T follicular helper cell (primary cell): Measurements from ENCODE around the gene SCN5A.
"Not testable (repeated sequence)": the region's sequence is repeated elsewhere in the genome, so short reads cannot be mapped to it uniquely, and the experiment has no call there.

ENCODE experiments used
- DNase-seq: peaks from one replicate; pipeline ENCODE4 v3.0.0-alpha.2; 2020; ENCODE audit warnings: low read depth

Gene SCN5A

DNA sequence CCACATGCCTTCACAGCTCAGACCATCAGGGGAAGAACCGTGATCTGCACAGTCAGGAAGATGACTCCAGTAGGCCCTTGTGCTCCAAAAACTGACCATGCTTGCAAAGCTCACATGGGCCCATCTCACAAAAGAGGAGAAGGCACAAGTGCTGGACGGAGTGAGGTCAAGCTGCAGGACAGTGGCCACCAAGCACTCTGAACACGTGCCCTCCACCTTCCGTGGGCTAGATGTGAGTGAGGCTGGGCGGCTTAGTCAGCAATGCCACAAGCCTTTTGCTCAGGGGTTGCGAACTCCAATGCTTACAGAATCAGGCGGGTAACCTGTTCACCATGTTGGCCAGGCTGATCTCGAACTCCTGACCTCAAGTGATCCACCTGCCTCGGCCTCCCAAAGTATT lies 70.9 kb downstream of the SCN5A start:
- DNase-seq = no peak

DNA sequence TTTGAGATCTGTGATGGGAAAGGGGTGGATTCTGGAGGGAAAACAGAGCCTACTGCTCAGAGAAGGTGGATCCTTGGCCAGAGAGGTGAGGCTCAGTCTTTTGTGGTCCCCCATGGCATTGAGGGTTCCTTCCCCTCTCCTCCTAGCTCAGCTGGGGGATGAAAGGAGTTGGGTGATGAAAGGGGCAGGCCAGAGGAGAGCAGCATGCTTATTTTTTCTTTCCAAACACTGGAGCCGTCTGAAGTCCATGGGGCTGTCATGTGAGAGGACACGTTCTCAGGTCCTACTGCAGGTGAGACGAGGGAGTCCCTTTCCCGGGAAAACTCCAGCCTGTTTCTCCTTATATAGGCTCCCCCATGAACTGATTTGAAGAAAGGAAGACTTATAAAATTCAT lies 71.4 kb downstream of the SCN5A start:
- no peak for DNase-seq

DNA sequence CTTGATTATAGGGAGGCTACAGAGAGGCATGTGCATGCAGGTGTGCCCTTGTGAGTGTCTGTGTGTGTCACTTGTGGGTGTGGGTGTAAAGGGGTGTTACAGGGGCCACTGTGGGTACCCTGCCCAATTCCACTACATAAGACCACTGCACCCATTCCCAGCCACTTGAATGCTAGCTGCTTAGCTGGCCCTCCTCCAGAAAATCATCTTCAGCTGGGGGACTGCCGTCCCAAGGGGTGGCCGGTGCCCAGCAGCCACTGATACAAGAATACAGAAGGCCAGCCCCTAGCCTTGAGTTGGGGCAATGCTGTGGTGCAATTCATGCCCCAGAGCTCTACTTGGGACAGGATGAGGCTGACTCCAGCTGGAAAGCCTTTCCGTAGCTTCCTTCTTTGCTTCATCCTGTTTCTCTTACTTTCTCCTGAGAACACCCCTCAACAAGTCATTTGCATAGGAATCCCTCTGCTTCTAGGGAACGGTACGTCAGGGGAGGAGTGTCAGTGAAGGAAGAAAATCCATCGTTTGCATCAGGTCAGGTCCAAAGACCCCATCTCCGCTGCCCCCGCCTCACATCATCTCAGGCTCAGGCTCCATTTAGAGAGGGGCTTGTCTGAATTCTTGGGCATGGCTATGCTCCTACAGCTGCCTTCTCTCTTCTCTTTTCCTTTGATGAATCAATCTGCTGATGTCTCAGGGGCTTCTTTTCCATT lies 72.0 kb downstream of the SCN5A start:
- no peak for DNase-seq

DNA sequence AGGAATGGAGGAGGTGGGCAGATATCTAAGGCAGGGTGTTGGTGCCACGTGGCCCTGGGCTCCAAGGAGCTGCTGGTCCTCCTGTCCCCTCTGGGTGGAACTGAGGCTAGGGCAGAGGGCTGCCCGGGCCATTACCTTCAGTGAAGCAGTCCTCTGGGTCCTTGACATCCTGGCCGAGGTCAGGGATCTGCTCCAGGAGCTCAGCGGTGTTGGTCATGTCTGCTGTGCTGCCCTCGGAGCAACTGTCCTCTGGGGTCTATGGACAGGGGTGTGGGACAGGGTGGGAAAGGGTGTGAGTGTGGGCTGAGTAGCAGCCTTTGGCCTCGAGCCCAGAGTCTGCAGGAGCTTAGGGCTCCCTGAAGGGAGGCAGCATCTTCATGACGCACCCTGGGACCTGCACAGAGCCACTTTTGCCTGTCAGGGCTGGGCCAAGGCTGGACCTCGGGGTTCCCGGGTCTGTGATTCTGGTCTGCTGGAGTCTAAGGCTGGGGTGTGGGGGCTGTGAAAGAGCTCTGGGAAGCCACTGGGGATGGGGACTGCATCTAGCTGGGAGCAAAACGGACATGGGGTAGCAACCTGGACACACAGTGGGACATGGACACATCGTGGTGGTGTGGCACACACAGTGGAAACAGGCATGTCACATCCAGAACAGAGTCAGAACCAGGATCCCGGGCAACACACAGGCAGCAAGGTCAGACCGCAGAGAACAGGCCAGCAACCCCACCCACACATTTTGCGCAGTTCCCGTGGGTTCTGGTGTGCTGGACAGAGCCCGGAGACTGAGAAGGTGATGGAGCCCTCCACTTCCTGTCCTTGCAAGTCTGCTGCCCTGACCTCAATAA lies 72.7 kb downstream of the SCN5A start:
- DNase-seq = no peak

DNA sequence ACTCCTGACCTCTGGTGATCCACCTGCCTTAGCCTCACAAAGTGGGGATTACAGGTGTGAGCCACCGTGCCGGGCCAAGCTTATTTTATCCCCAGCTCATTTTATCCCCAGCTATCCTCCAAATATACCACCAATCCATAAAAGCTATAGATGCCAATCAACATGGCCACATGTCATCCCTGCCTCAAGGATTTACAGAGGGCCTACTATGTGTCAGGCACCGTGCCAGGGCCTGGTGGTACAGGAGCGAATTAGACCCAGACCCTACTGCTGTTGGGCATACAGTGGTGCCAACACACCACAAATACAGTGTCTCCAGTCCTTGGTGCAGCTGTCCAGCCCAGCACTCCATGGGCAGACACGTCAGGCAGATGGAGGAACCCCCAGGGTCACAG lies 73.4 kb downstream of the SCN5A start:
- DNase-seq = no peak

DNA sequence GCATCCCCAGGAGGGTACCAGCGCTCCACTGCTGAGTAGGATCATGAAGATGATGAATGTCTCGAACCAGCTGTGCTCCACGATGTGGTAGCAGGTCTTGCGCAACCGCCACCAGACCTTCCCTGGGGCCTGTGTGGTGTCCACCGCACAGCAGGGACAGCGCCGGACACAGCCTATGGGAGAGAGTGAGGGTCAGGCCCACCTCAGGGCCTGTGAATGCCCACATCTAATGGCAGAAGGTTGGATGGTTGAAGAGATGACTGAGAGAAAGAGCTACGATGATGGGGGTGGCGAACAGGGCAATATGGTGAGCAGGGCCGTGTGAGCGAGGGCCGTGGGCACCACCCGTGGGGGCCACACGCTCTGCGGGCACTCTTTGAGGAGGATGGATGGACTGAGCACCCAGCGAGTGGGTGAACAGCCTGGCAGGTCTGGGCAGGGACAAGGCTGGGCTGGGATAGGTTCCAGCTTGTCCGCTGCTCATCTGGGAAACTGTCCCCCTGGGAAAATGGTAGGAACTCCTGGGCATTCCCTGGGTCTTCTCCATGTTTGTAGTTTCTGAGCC lies 74.1 kb downstream of the SCN5A start:
- DNase-seq = no peak

DNA sequence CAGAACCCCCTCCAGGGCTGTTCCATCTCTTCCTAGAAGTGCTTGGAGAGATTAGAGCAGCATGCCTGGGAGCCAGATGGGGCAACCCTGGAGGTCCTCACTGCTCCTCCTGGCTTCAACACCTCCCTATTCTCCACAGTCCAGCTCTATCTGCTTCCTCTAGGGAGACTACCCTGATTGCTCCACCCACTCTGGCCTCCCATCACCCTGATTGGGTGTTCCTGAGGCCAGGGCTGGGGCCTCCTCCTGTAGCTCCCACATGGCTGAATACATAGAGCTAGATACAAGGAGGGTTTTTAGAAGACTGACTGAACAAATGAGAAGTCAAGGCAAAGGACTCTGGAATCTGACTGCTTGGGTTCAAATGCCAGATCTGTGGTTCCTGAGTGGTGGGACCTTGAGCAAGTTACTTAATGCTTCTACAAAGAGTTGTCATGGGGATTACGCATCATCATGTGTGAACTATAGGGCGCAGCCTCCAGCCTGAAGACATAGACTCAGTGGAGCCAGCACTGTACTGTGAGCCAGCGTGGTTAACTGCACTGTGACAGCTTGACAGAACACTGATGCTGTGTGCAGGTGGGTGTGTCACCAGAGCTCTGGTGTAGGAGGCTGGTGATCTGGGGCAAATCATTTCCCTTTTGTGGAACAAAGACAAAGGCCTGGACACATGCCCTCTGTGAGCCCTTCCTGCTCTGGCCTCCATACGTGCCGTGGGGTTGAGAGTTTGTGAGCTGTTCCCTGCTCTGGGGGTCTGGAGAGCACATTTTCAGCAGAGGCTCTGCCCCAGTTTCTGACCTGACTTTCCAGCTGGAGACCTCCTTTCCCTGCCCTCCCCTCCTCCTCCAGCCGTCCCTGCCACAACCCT lies 74.8 kb downstream of the SCN5A start:
- no peak for DNase-seq

DNA sequence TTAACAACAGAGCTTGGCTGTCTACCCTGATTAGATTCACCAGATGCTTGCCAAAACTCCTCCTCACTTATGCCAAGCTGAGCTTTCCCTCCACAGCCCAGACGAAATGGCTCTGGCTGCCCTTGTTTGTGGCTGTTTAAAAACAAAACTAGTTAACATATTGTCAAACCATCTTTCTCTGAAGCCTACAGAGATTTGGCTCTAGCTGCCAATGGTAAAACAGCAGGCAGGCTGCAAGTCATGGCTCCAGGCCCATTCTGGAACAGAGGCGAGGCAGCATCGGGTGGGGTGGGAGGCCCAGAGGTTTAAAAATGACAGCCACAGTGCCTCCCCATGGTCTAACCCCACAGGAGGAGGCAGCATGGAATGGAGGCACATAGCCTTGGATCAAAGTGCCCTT lies 75.9 kb downstream of the SCN5A start:
- no peak for DNase-seq

DNA sequence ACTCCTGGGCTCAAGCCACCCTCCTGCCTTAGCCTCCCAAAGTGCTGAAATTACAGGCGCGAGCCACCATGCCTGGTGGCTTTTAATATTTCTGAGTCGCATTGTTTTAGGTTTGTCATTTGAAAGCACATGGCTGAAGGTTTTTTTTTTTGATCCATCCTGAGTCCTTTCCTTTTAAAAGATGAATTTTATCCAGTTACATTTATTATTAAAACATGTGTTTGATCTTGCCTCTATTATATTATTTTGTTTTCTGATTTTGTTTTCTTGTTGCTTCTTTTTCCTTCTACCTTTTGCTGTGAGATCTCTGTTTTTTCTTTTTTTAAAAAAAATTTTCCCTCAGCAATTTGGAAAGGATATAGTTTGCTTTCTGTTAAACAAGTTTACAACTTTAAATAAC lies 76.4 kb downstream of the SCN5A start:
- no peak for DNase-seq

DNA sequence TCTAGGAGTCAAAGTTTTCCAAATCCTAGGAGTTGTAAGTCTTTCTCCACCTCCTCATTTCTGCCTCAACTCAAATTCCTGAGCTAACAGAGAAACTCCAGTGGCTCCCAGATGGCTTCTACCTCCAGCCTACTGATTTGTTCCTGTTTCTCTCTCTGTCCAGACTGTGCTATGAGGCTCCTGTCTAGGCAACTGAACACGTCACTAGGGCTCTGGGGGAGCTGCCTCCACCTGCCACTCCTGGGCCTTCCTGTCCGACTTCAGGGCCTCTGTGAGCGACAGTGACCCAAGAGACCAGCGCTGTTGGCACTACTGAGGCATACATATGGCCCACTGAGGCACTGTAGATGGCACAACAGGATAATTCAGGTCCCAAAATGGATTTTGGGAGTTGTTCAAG lies 82.0 kb downstream of the SCN5A start:
- no peak for DNase-seq

DNA sequence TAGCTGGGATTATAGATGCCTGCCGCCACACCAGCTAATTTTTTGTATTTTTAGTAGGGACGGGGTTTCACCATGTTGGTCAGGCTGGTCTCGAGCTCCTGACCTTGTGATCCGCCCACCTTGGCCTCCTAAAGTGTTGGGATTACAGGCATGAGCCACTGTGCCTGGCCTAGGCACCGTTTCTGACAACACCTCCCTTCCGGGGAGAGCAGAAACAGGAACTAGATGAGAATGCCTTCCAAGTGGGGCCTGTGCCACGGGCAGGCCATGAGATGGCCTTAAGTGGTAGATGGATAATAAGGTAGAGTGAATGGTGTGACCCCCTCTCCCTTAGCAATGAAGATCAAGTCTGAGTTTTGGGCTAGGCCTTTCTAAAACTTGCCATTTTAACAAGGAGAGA lies 82.7 kb downstream of the SCN5A start:
- not testable (repeated sequence) for DNase-seq

DNA sequence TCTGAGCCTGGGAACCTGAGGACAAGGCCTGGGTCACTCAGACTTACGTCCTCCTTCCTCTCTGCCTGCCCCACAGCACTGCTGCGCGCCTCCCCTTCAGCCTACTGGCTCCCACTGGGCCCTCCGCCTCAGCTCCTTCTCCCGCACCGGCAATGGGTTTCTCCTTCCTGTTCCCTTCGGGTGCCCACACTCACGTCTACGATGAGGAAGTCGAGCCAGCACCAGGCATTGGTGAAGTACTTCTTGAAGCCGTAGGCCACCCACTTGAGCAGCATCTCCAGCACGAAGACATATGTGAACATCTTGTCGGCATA lies 83.3 kb downstream of the SCN5A start:
- no peak for DNase-seq

DNA sequence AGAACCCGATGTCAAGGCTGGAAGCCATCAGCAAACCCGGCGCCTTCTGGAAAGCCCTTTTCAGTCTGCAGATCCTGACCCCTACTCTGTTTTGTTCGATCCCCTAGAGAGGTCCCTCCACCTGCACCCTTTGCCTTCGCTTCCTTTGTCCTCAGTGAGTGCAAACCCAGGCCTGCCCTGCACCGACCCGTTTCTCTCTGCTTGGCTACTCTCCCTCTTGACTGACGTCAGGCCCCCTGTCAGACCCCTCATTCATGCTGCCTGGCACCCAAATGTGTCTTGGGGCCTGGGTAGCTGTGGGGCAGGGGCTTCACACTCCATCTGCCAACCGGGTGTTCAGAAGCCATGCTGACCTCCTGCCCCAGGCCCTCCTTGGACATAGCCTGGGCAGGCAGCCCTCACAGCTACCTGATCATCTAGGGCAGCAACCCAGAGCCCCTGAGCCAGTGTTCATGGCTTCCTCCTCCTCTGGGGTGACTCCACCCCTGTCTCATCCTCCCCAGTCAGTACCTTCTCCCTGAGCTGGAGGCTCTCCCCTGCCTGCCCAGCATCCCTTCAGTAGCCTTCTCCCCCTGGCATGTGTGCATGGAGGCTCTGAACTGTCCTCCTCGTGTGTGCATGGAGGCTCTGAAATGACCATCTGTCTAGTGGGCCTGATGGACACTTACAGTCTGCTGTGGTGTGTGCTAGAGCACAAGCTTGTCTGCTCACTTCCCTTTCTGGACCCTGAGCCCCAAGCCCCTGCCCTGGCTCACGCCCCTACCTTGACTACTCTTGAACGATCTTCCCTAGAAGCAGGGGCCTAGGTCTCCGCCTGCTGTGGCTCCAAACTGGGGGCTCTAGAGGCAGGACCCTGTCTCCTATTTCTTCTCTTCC lies 83.9 kb downstream of the SCN5A start:
- DNase-seq = no peak

DNA sequence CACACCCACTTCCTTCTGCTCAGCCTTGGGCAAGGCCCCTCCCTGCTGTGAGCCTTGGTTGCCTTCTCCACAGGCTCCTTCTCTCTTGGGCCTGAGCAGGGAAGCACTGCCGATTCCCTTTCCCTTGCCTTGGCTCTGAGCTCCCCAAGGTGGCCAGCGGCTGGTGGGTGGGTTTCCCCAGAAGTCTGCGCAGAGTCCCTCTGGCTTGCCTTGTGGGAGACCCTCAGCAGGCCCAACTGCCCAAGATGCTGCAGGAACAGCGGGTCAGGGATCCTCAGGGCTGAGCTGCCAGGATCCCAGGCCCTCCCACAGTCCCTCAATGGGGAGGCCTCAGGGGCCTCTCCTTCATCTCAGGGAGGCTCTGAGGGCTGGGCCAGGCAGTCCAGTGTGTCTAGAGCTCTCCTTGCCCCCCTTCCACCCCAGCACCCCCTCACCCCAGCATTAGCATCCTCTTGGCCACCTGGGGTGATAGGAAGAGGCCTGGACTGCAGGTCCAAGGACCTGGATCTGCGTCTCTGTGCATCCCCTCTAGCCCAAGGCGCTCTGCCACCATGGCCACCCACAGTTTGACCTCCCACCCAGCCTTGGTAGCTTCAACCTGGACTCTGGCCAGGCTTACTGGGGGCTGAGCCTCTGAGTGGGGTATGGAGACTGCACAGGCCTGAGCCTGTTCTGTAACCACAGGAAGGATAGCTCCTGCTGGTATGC lies 84.7 kb downstream of the SCN5A start:
- DNase-seq = no peak

DNA sequence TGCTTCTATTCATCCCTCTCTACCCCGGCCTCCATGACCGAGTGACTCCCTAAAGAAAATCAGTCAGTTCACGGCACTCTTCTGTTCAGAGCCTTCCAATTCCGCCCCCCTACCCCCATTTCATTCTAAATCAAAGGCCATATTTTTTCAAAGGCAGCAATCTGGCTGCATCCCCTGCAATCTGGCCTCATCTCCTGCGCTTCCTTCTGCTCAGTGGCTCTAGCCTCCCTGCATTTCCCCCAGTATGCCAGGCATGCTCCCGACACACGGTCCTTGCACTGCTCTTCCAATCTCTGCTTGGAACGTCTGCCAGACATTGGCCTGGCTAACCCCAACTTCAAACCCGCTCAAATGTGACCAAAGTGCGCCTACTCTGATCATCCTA lies 85.6 kb downstream of the SCN5A start:
- DNase-seq = no peak

DNA sequence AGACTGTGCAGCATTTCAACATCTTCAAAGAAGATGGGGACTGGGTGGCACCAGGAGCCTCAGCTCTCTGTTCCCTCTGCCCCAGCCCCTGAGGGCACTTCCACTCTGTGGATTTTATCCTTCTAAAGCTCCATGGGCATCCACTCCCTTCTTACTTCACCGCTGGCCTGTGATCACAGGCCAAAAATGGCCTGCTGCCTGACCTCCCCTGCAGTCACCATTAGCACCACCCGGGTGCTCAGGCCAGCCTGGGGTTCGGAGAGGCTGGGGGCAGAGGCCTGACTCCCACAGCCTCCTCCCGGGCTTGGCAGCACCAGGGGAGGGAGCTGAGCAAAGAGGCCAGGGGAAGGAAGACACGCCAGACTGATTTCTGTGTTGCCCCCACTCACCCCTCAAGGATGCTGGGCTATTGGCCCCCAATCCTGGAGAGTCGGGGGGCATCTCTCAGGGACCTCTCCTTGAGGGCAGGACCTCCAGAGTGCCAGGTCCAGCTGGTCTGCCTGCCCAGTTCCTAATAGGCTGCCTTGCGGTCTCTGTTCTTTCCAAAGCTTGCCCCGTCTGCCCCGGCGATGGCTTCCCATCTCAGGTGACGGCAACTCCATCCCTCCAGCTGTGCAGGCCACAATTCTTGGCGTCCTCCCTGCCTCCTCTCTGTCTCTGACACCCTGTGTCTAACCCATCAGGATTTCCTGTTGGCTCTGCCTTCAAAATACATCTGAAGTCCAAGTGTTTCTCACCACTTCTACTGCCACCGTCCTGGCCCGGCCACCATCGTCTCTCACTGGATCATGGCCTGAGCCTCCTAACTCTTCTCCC lies 86.2 kb downstream of the SCN5A start:
- DNase-seq = no peak

DNA sequence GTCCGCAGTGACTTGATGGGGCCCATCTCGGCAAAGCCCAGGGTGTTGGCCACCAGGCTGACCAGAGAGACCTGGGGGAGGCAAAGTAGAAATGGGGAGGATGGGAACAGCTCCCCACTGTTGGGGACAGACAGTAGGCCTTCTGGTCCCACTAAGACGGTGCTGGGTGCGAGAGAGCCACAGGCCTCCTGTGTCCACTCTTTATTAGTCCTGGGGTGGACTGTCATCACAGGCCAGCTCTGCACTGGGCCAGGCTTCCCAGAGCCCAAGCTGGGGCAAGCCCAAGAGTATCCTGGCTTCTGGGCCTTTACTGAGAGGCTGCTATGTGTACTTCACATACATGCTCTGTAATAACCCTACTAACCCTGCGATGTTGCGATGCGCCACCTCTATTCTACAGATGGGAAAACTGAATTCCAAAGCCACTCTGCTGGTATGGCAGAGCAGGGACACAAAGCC lies 87.0 kb downstream of the SCN5A start:
- no peak for DNase-seq

DNA sequence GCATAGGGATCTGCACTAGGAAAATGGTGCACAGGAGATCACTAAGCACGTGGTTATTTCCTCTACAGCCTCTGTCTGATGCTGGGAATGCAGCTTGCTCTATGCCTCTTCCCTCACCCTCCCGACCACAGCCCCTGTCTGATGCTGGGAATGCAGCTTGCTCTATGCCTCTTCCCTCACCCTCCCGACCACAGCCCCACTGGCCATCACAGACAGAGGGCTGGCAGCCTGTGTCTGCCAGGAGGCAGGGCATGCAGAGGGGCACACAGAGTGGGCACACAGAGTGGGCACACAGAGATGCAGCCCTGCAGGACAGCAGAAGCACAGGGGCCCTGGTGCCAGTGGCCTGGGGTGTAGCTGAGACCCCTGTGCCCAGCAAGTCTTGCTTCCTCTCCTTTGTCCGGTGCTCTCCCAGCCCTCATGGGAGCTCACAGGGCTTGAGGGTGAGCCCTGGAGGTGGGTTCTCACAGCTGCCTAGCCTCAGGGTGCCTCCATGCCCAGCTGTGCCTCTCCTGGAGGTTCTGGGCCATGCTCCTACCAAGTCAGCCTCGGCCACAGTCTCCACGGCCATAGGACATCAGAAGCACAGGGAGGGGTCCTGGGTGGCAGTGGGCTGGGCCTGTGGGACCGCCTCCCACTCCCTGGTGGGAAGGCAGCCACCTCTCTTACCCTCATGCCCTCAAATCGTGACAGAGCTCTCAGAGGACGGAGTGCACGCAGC lies 87.6 kb downstream of the SCN5A start:
- no peak for DNase-seq
